HG02798 (cell line): ENCODE measurements around the gene CCDC191.

Experiments
- ATAC-seq: cut with Tn5 transposase; IDR thresholded peaks from one replicate; pipeline ENCODE4 v1.9.1; 2021; ENCODE audit warnings: mild to moderate bottlenecking; ENCODE audit not compliant: unreplicated experiment, poor library complexity

CCDC191 gene

GRCh38 chr3:114060906-114061655 lies 4.8 kb upstream of the CCDC191 start:
- no peak for ATAC-seq

DNA sequence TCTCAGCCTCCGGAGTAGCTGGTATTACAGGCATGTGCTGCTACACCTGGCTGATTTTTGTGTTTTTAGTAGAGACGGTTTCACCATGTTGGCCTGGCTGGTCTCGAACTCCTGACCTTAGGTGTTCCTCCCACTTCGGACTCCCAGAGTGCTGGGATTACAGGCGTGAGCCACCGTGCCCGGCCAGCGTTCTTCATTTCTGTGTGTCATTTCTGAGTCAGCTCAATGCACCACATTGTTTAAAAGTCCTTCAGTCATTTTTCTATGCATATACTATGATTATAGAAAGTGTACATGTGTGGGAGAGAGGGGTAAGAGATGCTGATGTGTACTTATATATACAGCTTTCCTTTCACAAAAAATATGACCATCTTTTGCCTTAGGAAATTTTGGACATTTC lies 2.3 kb upstream of the CCDC191 start:
- no peak for ATAC-seq

DNA sequence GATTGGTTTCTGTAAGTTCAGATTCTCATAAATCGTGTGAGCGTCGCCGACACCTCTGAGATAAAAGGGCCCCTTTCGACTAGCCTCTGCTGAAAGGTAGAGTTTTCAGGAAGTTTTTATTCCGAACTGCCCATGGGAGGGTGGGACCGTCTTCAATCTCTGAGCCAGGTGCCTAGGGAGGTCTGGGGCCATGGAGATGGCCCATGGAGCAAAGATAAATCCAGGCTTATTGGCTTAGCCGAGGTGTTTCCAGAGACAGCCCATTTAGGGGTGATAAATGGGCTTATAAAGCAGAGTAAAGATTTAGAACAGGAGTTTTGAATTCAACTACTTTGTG lies 653 bp upstream of the CCDC191 start:
- no peak for ATAC-seq

DNA sequence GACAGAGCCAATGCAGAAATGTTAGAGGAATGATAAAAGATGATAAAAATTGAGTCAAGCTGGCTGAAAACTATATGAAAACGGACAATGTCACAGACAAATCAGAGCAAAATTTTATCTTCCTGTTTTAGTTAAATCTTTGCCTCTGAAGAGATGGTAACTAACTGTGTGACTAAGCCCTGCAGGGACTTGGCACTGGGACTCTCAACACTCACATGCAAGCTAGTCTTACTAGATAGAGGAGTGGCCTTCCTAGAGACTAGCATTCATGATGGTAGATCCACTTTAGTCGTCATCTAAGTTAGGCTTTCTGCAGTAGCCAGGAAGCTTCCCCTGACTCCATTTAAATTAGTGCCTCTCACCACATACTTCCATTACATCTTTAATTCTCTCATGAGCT lies 4.1 kb downstream of the CCDC191 start:
- ATAC-seq, result no peak

GRCh38 chr3:114043205-114043604 lies 13.1 kb downstream of the CCDC191 start:
- ATAC-seq, result no peak

DNA sequence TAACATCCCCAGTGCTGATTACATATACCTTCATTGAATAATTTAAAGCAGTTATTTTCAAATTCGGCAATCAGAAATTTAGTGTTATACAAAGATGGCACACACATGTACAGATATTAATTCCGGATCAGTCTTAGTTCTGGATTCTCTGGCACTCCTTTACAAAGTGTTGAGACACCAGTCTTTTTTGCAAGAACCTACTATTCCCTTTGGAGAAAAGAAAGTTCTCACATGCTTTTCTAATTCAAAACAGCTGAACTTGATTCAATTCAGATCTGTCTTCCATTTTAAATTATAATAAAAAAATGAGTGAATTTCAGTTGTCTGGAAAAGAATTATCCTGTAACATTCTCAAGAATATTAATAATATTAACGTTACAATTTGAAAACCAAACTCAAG lies 20.4 kb downstream of the CCDC191 start:
- ATAC-seq, result no peak

DNA sequence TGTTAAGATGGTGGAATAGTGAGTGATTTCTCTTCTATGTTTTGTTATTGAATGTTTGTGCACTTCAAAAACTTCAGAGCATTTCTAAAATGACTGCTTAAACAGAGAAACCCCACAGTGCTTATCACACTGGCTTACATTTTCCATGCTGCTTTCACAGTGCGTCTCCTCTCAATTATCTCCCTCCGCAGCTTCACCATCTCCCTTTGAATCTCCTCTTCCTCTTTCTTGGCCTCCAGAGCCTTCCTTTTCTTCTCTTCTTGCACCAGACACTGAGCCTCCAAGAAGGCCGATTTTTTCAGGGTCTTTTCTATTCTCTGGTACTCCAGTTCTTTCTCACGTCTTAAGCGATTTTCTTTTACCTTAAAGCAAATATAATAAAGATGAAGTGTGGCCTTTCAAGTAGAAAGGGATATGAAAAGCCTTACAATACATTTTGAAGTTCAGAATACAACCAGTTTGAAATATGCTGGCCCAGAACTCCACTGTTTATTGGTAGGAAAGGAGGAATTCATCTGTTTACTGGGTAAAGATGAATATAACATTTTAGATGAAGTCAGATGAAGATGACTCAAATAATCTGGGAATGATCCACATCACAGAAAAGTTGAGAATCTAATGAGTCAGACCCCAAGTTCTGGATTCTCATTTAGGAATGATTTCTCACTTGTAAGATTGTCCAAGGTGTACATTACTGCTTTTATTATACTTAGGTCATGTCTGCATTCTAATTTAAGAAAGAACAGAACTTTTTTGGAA lies 21.4 kb downstream of the CCDC191 start:
- ATAC-seq, result no peak

DNA sequence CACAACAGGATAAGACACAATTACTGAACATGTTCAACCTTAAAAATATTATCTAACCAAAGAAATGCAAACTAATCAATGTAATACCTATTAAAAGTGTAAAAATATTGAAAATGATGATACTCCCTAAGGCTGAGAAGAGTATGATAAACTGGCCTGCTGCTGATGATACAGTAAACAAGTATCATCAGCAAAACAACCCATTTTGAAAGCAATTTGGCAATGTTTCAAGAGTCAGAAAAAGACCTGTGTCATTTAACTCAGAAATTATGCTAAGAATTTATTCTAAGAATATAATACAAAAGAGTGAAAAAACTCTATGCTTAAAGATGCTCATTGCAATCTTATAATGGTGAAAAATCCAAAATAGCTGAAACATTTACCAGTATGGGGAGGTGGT lies 22.1 kb downstream of the CCDC191 start:
- no peak for ATAC-seq

- ATAC-seq, result no peak
These were observed 22.6 kb downstream of the CCDC191 start for GRCh38 chr3:114033721-114034120.

GRCh38 chr3:114026331-114026730 lies 30.0 kb downstream of the CCDC191 start:
- no peak for ATAC-seq

DNA sequence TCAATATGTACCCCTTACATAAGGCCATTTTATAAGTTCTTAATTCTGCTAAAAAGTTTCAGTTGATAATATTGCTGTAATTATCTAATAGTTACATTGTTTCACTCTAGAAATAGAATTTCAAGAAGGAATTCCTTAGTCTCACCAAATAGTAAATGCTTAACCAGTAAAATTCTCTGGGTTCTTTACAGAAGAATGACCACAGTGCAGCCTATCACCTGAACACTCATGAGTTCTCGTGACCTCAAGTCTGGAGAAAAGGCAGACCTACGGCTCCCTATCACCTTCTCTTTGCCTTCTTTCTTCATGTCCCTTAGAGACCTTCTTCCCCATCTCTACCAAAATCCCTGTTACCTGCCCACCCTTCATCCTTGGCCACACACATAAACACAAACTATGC lies 30.9 kb downstream of the CCDC191 start:
- ATAC-seq, result no peak

DNA sequence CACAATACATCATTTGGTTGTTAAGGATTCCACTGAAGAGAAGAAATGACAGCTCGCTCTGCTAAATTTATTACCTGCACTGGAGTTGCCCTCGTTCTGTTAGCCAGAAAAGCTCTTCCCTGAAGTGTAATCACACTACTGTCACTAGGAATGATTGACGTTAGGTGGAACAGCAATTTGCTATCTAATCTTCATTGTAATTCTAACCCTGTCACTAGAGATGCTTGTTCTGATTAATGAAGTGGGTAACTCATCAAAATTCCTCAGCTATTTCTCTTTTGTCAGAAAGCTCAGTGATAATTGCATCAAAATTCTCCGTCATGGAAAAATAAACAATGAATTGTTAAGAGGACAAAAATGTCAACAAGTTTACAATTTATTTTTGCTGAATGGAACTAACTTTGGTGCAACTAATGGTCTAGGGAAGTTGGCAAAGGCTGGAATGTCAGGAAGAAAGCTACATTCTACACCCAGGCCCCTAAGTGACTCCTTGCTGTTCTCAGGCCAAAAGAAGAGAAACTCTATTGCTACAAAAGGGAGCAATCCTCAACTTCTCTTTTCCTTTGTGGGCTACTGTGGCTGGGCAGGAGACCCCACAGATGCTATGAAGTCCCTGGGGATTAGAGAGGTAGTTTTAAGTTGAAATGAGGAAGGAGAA lies 34.1 kb downstream of the CCDC191 start:
- ATAC-seq, result no peak

GRCh38 chr3:114020907-114021306 lies 35.4 kb downstream of the CCDC191 start:
- no peak for ATAC-seq

- ATAC-seq, result no peak
These were observed 36.8 kb downstream of the CCDC191 start for GRCh38 chr3:114019486-114019885.

- no peak for ATAC-seq
These were observed 42.1 kb downstream of the CCDC191 start for GRCh38 chr3:114014211-114014610.

GRCh38 chr3:114011059-114011797 lies 45.1 kb downstream of the CCDC191 start:
- peak; percentile 86 for ATAC-seq

DNA sequence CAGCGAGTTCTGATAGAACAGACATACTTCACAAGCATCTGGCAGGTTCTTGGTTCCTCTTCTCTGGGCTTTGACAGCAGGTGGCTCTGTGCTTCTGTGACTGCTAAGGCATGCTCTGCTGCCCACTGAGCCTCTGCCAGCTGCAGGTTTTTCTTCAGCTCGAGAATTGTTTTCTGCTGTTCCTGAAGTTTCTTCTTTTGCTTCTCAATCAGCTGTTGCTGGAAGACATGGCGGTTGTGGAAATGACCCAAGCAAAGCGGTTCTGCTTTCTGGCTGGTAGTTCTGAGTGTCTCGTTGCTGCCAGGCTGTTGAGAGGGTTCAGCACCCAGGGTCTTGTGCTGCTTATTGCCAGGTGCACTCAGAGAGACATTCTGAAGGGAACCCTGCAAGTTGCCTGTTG lies 50.8 kb downstream of the CCDC191 start:
- ATAC-seq, result peak; percentile 92

DNA sequence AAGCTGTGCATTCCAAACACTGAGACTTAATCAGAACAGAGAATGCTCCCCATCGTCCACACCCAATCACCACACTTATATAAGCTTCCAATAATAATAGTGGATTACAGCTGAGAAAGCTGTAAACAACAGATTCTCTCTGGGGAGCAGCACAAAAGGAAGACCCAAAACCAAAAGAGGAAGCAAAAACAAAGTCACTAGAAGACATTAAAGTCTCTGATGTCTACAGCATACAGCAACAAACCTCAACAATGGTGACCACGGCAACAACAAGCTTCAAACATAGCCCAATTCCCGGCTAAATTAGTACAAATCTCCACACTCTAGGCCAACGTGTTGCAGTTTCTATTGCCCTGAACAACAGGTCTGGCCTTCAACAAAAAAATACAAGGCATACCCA lies 70.8 kb downstream of the CCDC191 start:
- peak; percentile 62 for ATAC-seq

DNA sequence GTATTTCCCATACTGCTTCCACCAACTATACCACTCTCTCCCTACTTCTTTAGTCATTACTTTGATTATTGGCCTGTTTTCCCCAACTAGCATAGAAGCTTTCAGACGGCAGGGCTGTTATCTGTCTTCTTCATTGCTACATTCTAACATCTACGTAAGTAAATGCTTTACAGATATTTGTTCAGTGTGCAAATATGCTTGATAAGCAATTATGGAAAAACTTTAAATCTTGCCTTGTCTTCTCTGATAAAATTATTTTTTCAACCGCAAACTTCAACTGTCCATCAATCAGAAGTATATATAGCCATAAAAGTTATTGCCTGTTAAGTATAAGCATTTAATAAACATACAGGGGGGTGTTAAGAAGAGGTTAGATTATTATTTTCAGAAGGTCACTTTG lies 72.8 kb downstream of the CCDC191 start:
- ATAC-seq, result no peak

- ATAC-seq, result no peak
These were observed 74.5 kb downstream of the CCDC191 start for GRCh38 chr3:113981803-113982202.

GRCh38 chr3:113979916-113980315 lies 76.4 kb downstream of the CCDC191 start:
- no peak for ATAC-seq
